Measurements from ENCODE around the gene GPR176. TPM values are rescaled to one million over a fixed set of nuclear protein-coding genes. Genes with fewer than 3 reads are reported as not detected.

GPR176 gene
- total RNA-seq, 1 donor from 2014 or later = 20.6 TPM

DNA sequence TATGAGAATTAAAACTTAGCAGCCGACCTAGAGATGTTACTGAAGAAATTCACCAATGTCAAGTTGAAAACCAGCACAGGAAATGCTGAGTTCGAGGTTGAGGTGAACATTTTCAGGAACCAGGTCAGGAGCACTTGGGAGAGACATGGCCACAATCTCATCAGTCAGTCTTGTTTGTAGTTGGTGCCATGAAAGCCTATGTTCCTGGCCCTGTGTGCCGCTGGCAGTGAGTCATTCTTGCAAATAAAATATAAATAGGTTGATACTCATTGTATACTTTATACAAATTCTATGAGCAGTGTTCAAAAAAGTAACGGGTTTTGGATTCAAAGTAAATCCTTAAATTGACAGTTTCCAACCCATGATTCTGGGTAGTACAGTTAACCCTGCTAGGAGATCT is 135.9 kb downstream of the GPR176 start:
- Histone ChIP-seq H3K4me2 (peak overlapping the region; percentile 90), H3K27me3 (no peaks in the 10 kb centered on the region), H3K9me3 (ENCODE audit: low read depth) (no peaks in the 10 kb centered on the region), H3K27ac (no peak overlapping the region), H3K9ac (no peak overlapping the region), H2AFZ (replicated peaks) (no peak overlapping the region), H3F3A (ENCODE audit: low read depth) (peaks cover 25% of the 10 kb centered on the region), H3K36me3 (no peaks in the 10 kb centered on the region), H4K20me1 (ENCODE audit: low read depth) (no peaks in the 10 kb centered on the region), H3K4me1 (peaks cover 23% of the 10 kb centered on the region), H3K4me3 (peak overlapping the region; percentile 83), H3K79me2 (ENCODE audit: low read depth) (peaks cover 14% of the 10 kb centered on the region)
- Mint-ChIP-seq H3K4me1 (peaks cover 50% of the 10 kb centered on the region), H3K27me3 (ENCODE audit: insufficient read depth, low read depth) (no peaks in the 10 kb centered on the region), H3K4me3 (peak overlapping the region; percentile 86), H3K27ac (no peak overlapping the region), H3K9me3 (no peaks in the 10 kb centered on the region), H3K36me3 (no peaks in the 10 kb centered on the region)
- TF ChIP-seq, protein P1, sequence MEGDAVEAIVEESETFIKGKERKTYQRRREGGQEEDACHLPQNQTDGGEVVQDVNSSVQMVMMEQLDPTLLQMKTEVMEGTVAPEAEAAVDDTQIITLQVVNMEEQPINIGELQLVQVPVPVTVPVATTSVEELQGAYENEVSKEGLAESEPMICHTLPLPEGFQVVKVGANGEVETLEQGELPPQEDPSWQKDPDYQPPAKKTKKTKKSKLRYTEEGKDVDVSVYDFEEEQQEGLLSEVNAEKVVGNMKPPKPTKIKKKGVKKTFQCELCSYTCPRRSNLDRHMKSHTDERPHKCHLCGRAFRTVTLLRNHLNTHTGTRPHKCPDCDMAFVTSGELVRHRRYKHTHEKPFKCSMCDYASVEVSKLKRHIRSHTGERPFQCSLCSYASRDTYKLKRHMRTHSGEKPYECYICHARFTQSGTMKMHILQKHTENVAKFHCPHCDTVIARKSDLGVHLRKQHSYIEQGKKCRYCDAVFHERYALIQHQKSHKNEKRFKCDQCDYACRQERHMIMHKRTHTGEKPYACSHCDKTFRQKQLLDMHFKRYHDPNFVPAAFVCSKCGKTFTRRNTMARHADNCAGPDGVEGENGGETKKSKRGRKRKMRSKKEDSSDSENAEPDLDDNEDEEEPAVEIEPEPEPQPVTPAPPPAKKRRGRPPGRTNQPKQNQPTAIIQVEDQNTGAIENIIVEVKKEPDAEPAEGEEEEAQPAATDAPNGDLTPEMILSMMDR (IDR thresholded peaks at IDR 0.05) = no peak
- TF ChIP-seq EZH2phosphoT487 (IDR thresholded peaks at IDR 0.05) = no peak
- no peak for TF ChIP-seq EZH2 (IDR thresholded peaks at IDR 0.05)
- DNase-seq (ENCODE audit: low spot score) = no peak

DNA sequence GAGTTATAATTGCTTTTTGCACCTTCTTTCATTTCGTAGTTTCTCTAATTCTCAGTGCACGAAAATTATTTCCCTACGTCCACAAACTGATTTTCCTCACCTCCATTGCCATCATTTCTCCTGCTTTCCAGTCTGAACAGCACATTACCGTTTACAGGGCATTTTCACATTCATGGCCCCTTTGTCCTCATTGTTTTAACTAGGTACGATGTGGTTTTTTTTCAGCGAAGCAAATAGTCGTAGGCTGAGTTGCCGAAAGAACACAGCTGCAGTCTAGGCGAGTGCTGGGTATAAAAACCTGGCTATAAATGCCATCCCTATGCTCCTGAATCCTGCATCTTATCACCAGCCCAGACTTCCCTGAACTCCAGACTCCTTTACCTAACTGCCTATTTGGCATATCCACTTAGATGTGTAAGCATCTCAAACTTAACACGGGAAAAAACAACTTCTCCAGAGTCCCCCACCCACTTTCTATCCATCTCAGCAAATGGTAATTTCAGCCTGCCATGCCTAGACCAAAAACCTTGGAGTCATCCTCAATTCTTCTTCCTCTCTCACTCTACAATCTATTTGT is 136.7 kb downstream of the GPR176 start:
- Histone ChIP-seq H3K4me1 (peaks cover 18% of the 10 kb centered on the region), H3K4me3 (peak overlapping the region; percentile 83), H3K79me2 (ENCODE audit: low read depth) (peaks cover 14% of the 10 kb centered on the region), H3K4me2 (peak overlapping the region; percentile 90), H3K27me3 (no peaks in the 10 kb centered on the region), H3K9me3 (ENCODE audit: low read depth) (no peaks in the 10 kb centered on the region), H4K20me1 (ENCODE audit: low read depth) (no peaks in the 10 kb centered on the region), H2AFZ (replicated peaks) (peak overlapping the region; percentile 96), H3K27ac (no peak overlapping the region), H3K9ac (peak overlapping the region; percentile 64), H3K36me3 (no peaks in the 10 kb centered on the region), H3F3A (ENCODE audit: low read depth) (peaks cover 25% of the 10 kb centered on the region)
- H3K4me1 Mint-ChIP-seq = peaks cover 53% of the 10 kb centered on the region
- H3K27me3 Mint-ChIP-seq (ENCODE audit: insufficient read depth, low read depth) = no peaks in the 10 kb centered on the region
- no peaks in the 10 kb centered on the region for H3K36me3 Mint-ChIP-seq
- peak; percentile 51 for DNase-seq (ENCODE audit: low spot score)
- no peaks in the 10 kb centered on the region for H3K9me3 Mint-ChIP-seq
- TF ChIP-seq EZH2phosphoT487 (IDR thresholded peaks at IDR 0.05) (no peak), EZH2 (IDR thresholded peaks at IDR 0.05) (no peak)
- peak overlapping the region; percentile 86 for H3K4me3 Mint-ChIP-seq
- H3K27ac Mint-ChIP-seq = peak overlapping the region; percentile 35

DNA sequence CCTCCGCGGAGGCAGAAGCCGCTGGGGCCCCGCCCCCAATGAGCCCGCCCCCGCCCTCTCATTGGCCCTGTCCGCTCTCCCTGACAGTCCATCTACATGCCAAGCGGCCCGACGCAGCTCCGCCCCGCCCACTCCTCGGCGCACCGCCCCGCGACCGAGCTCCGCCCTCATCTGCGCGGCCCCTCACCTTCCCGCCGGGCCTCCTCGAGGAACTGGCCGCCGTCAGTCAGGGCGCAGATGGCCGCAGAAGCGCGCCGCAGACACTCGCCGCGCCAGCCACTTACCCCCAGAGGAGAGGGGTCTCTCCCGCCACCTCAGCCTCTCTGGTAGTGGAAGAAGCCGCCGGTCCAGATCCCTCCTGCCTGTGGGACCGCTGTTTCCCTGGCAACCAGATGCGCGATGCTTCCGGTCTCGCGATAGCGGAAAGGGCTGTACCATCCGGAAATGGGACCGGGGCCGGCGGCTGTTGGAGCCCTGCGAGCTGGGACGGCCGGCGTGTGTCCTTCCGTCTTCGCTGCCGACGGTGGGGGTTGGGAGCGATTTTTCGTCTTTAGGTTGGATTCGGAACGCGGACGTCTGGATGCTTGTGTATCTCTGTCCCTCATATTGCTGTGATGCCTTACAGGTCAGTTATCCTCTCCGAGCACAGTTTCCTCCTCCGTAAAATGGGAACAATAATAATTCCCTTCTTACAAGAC is 137.5 kb downstream of the GPR176 start, which contains the start of gene FSIP1:
FSIP1 (minus strand) TSS at position 401 of the 698 bp plus-strand sequence. CDS start 6,317 bp downstream, outside the sequence.
- Histone ChIP-seq H3K9me3 (ENCODE audit: low read depth) (no peaks in the 10 kb centered on the region), H3K27me3 (no peaks in the 10 kb centered on the region), H3F3A (ENCODE audit: low read depth) (peaks cover 25% of the 10 kb centered on the region), H2AFZ (replicated peaks) (peak within 1 kb of the TSS; percentile 96), H3K9ac (peak within 1 kb of the TSS; percentile 64), H3K36me3 (no peaks in the 10 kb centered on the region), H3K79me2 (ENCODE audit: low read depth) (peaks cover 14% of the 10 kb centered on the region), H3K4me2 (peak within 1 kb of the TSS; percentile 90), H3K4me1 (peaks cover 17% of the 10 kb centered on the region), H3K27ac (no peak within 1 kb of the TSS), H3K4me3 (peak within 1 kb of the TSS; percentile 83), H4K20me1 (ENCODE audit: low read depth) (no peaks in the 10 kb centered on the region)
- TF ChIP-seq, protein P1 (IDR thresholded peaks at IDR 0.05) = no peak
- TF ChIP-seq EZH2phosphoT487 (IDR thresholded peaks at IDR 0.05) = no peak
- TF ChIP-seq EZH2 (IDR thresholded peaks at IDR 0.05) = no peak
- peak; percentile 98 for DNase-seq (ENCODE audit: low spot score)
- Mint-ChIP-seq H3K27me3 (ENCODE audit: insufficient read depth, low read depth) (no peaks in the 10 kb centered on the region), H3K4me1 (peaks cover 55% of the 10 kb centered on the region), H3K4me3 (peak within 1 kb of the TSS; percentile 86), H3K9me3 (no peaks in the 10 kb centered on the region), H3K36me3 (no peaks in the 10 kb centered on the region), H3K27ac (peak within 1 kb of the TSS; percentile 85)

GRCh38 chr15:39781967-39782302 is 138.1 kb downstream of the GPR176 start:
- Histone ChIP-seq H3K9me3 (ENCODE audit: low read depth) (no peaks in the 10 kb centered on the region), H3K36me3 (no peaks in the 10 kb centered on the region), H3K27ac (no peak overlapping the region), H3K4me1 (peaks cover 22% of the 10 kb centered on the region), H2AFZ (replicated peaks) (peak overlapping the region; percentile 96), H3K27me3 (no peaks in the 10 kb centered on the region), H3F3A (ENCODE audit: low read depth) (peaks cover 25% of the 10 kb centered on the region), H3K9ac (no peak overlapping the region), H3K4me2 (peak overlapping the region; percentile 90), H3K4me3 (peak overlapping the region; percentile 83), H3K79me2 (ENCODE audit: low read depth) (peaks cover 14% of the 10 kb centered on the region), H4K20me1 (ENCODE audit: low read depth) (no peaks in the 10 kb centered on the region)
- Mint-ChIP-seq H3K4me3 (peak overlapping the region; percentile 86), H3K4me1 (peaks cover 55% of the 10 kb centered on the region), H3K27ac (peak overlapping the region; percentile 85), H3K27me3 (ENCODE audit: insufficient read depth, low read depth) (no peaks in the 10 kb centered on the region), H3K36me3 (no peaks in the 10 kb centered on the region), H3K9me3 (no peaks in the 10 kb centered on the region)
- TF ChIP-seq EZH2phosphoT487 (IDR thresholded peaks at IDR 0.05) (no peak), EZH2 (IDR thresholded peaks at IDR 0.05) (no peak)
- DNase-seq (ENCODE audit: low spot score) = no peak

All from neural progenitor cell (in vitro differentiated cells).